ENCODE measurements around the gene NPHP4. TPM values are rescaled to one million over a fixed set of nuclear protein-coding genes. Genes with fewer than 3 reads are reported as not detected.

Gene NPHP4
- total RNA-seq, 1 experiment from 2014 or later, result 20.0 TPM

GRCh38 chr1:5970610-5971273 lies 21.5 kb downstream of the NPHP4 start:
- Histone ChIP-seq H2AFZ (ENCODE audit: low read depth, low read length, poor library complexity, severe bottlenecking) (no peak overlapping the region), H3K79me2 (ENCODE audit: insufficient read depth, low read length) (no peaks in the 10 kb centered on the region), H4K20me1 (ENCODE audit: insufficient read depth) (no peaks in the 10 kb centered on the region), H3K27me3 (ENCODE audit: insufficient read depth, low read length) (no peaks in the 10 kb centered on the region), H3K36me3 (ENCODE audit: control insufficient read depth in 1 of 2, insufficient read depth in 2 of 2, low read length in 2 of 2) (peaks cover 0 to 13% of the 10 kb centered on the region in 2 experiments; a peak in 3 of 4 replicates), H3K27ac (ENCODE audit: low read depth, low read length) (no peak overlapping the region), H3K4me3 (replicated peaks in 1 of 2; ENCODE audit: low read depth in 1 of 2, low read length in 2 of 2) (no peak overlapping the region), H3K9me2 (ENCODE audit: insufficient read depth) (no peaks in the 10 kb centered on the region), H3K4me1 (ENCODE audit: control insufficient read depth in 1 of 2, insufficient read depth in 2 of 2, low read length in 2 of 2) (no peaks in the 10 kb centered on the region), H3K4me2 (ENCODE audit: low read length) (no peak overlapping the region), H3K9ac (ENCODE audit: low read length) (no peak overlapping the region), H3K9me3 (ENCODE audit: control insufficient read depth in 1 of 2, insufficient read depth in 1 of 2, low read depth in 1 of 2, low read length in 2 of 2) (no peaks in the 10 kb centered on the region)
- ATAC-seq (no peak), DNase-seq (ENCODE audit: low read depth, low spot score) (no peak)
- ChIA-PET RAD21 (ENCODE audit: low non-redundant PET in 1 of 2, low total read pairs in 2 of 2, uncharacterized antibody in 2 of 2, unreplicated experiment in 2 of 2) (no interaction called here), CTCF (no interaction called here), POLR2A (no interaction called here)
- intact Hi-C loops (cut with micrococcal nuclease), result loop anchor here (10.0 kb wide), 1 partner anchor 226 kb away; no protein-coding TSS in a partner anchor
- no TSS peak for BruUV-seq (replicated peaks)
- TF ChIP-seq ZFX (IDR thresholded peaks at IDR 0.05), result no peak
- TF ChIP-seq EZH2 (IDR thresholded peaks at IDR 0.05), result no peak
- TF ChIP-seq ATF3 (IDR thresholded peaks at IDR 0.05), result no peak
- no peak for TF ChIP-seq JUND (IDR thresholded peaks at IDR 0.05)
- TF ChIP-seq ZNF274 (IDR thresholded peaks at IDR 0.05; ENCODE audit: low read depth, low read length), result no peak
- TF ChIP-seq EGR1 (IDR thresholded peaks at IDR 0.05; ENCODE audit: low read depth), result no peak
- no peak for TF ChIP-seq SIN3A (IDR thresholded peaks at IDR 0.05; ENCODE audit: low read depth)
- no peak for TF ChIP-seq CEBPB (IDR thresholded peaks at IDR 0.05; ENCODE audit: low read depth)
- TF ChIP-seq REST (IDR thresholded peaks at IDR 0.05; ENCODE audit: low read depth), result no peak
- TF ChIP-seq ZBTB33 (IDR thresholded peaks at IDR 0.05; ENCODE audit: extremely low read depth, insufficient replicate concordance, low read length), result no peak
- TF ChIP-seq FOSL1 (IDR thresholded peaks at IDR 0.05; ENCODE audit: low read depth), result no peak
- no peak for TF ChIP-seq EZH2phosphoT487 (IDR thresholded peaks at IDR 0.05; ENCODE audit: borderline replicate concordance)
- no peak for TF ChIP-seq SRF (IDR thresholded peaks at IDR 0.05; ENCODE audit: low read depth)
- no peak for TF ChIP-seq CBX3 (IDR thresholded peaks at IDR 0.05; ENCODE audit: low read depth)
- no peak for TF ChIP-seq TCF7L2 (IDR thresholded peaks at IDR 0.05; ENCODE audit: borderline replicate concordance, extremely low read depth, insufficient read depth, insufficient read length)
- TF ChIP-seq POLR2A (IDR thresholded peaks at IDR 0.05; ENCODE audit: borderline replicate concordance, extremely low read depth, insufficient read depth, insufficient read length), result no peak
- TF ChIP-seq ELF1 (IDR thresholded peaks at IDR 0.05; ENCODE audit: borderline replicate concordance, low read depth), result no peak
- TF ChIP-seq SP1 (IDR thresholded peaks at IDR 0.05; ENCODE audit: low read depth), result no peak
- no peak for TF ChIP-seq POLR2AphosphoS5 (IDR thresholded peaks at IDR 0.05; ENCODE audit: low read depth, low read length)
- no peak for TF ChIP-seq RAD21 (IDR thresholded peaks at IDR 0.05; ENCODE audit: low read depth)
